H1 (cell line): ENCODE data around the gene CIAO3.

Experiments
- POLR2AphosphoS5 ChIP-seq: IDR thresholded peaks from 2 replicates; pipeline ENCODE4 v1.6.1; 2011; ENCODE audit warnings: low read depth, low read length
- TF ChIP-seq, protein P1 (sequence below), 3 experiments: IDR thresholded peaks; 1 replicate in 2 of 3; 2 replicates in 1 of 3; pipeline versions ENCODE4 v1.5.1 to v1.6.1; 2011; ENCODE audit warnings: low read length in 3 of 3, mild to moderate bottlenecking in 3 of 3, inconsistent platforms in 2 of 3, low read depth in 1 of 3, moderate library complexity in 1 of 3; ENCODE audit not compliant: insufficient read depth in 1 of 3; ENCODE audit errors: control extremely low read depth in 1 of 3

DNA sequence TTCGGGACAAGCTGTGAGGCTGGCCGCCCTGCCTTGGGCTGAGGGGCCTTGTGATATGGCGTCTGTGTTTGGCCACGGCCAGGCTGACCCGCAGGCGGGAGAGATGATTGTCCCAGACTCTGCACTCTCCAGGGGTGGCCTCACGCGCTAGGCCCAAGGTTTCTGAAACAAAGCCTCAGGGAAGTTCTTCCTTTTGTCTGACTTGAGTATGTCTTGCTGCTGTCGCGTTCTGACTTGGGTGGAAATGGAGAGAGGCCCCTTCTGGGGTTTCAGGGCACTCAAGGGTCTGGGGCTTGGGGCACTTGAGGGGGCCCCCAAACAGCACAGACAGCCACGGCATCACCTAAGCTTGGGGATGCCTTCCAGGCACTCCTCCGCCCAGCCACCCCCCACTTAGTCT lies 29.7 kb downstream of the CIAO3 start:
- TF ChIP-seq, protein P1, sequence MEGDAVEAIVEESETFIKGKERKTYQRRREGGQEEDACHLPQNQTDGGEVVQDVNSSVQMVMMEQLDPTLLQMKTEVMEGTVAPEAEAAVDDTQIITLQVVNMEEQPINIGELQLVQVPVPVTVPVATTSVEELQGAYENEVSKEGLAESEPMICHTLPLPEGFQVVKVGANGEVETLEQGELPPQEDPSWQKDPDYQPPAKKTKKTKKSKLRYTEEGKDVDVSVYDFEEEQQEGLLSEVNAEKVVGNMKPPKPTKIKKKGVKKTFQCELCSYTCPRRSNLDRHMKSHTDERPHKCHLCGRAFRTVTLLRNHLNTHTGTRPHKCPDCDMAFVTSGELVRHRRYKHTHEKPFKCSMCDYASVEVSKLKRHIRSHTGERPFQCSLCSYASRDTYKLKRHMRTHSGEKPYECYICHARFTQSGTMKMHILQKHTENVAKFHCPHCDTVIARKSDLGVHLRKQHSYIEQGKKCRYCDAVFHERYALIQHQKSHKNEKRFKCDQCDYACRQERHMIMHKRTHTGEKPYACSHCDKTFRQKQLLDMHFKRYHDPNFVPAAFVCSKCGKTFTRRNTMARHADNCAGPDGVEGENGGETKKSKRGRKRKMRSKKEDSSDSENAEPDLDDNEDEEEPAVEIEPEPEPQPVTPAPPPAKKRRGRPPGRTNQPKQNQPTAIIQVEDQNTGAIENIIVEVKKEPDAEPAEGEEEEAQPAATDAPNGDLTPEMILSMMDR (IDR thresholded peaks at IDR 0.05; ENCODE audit: control extremely low read depth in 1 of 3, insufficient read depth in 1 of 3, low read depth in 1 of 3, low read length in 3 of 3), result no peak
- TF ChIP-seq POLR2AphosphoS5, result no peak
